Measurements from ENCODE around the gene CEP85L. TPM values are rescaled to one million over a fixed set of nuclear protein-coding genes. Genes with fewer than 3 reads are reported as not detected.

The CEP85L gene
- total RNA-seq, 1 donor from 2014 or later: 21.8 TPM

GRCh38 chr6:118546164-118546879, 105.1 kb downstream of the CEP85L start:
- Mint-ChIP-seq H3K4me1 (no peaks in the 10 kb centered on the region), H3K27me3 (no peaks in the 10 kb centered on the region), H3K27ac (no peak overlapping the region), H3K9me3 (no peaks in the 10 kb centered on the region), H3K36me3 (ENCODE audit: low read depth) (no peaks in the 10 kb centered on the region), H3K4me3 (no peak overlapping the region)
- ATAC-seq (ENCODE audit: low read depth): no peak
- ChIA-PET POLR2A (no interaction called here), CTCF (no interaction called here)
- DNase-seq: no peak
- no peak for TF ChIP-seq CTCF (IDR thresholded peaks at IDR 0.05)
- intact Hi-C loops (cut with micrococcal nuclease): no loop called here

- H3K27ac Mint-ChIP-seq: no peak overlapping the region
- H3K4me3 Mint-ChIP-seq: no peak overlapping the region
- no peaks in the 10 kb centered on the region for H3K9me3 Mint-ChIP-seq
- H3K27me3 Mint-ChIP-seq: no peaks in the 10 kb centered on the region
- ATAC-seq (ENCODE audit: low read depth): no peak
- intact Hi-C loops (cut with micrococcal nuclease): no loop called here
- H3K36me3 Mint-ChIP-seq (ENCODE audit: low read depth): no peaks in the 10 kb centered on the region
- no peak for TF ChIP-seq CTCF (IDR thresholded peaks at IDR 0.05)
- H3K4me1 Mint-ChIP-seq: no peaks in the 10 kb centered on the region
- no peak for DNase-seq
- CTCF ChIA-PET: no interaction called here
- POLR2A ChIA-PET: no interaction called here
Observed at GRCh38 chr6:118544105-118544504, 107.3 kb downstream of the CEP85L start.

GRCh38 chr6:118542184-118542952, 109.0 kb downstream of the CEP85L start:
- Mint-ChIP-seq H3K4me1 (no peaks in the 10 kb centered on the region), H3K4me3 (no peak overlapping the region), H3K27me3 (no peaks in the 10 kb centered on the region), H3K9me3 (no peaks in the 10 kb centered on the region), H3K36me3 (ENCODE audit: low read depth) (no peaks in the 10 kb centered on the region), H3K27ac (no peak overlapping the region)
- ATAC-seq (ENCODE audit: low read depth): no peak
- DNase-seq: no peak
- POLR2A ChIA-PET: interaction anchor here (0.5 kb wide), 1 partner anchor 417 kb away, joined by 12 read pairs; no protein-coding TSS in a partner anchor
- intact Hi-C loops (cut with micrococcal nuclease): no loop called here
- CTCF ChIA-PET: no interaction called here
- TF ChIP-seq CTCF (IDR thresholded peaks at IDR 0.05): no peak

- Mint-ChIP-seq H3K4me3 (no peak overlapping the region), H3K9me3 (no peaks in the 10 kb centered on the region), H3K36me3 (ENCODE audit: low read depth) (peaks cover 3% of the 10 kb centered on the region), H3K27me3 (no peaks in the 10 kb centered on the region), H3K4me1 (peaks cover 4% of the 10 kb centered on the region), H3K27ac (no peak overlapping the region)
- intact Hi-C loops (cut with micrococcal nuclease): no loop called here
- ChIA-PET CTCF (interaction anchor here (0.6 to 0.7 kb wide), 2 partner anchors 28 to 761 kb away, joined by 3 read pairs; no protein-coding TSS in a partner anchor), POLR2A (no interaction called here)
- DNase-seq (no peak), ATAC-seq (ENCODE audit: low read depth) (no peak)
- TF ChIP-seq CTCF (IDR thresholded peaks at IDR 0.05): no peak
Observed at GRCh38 chr6:118537574-118537973, 113.8 kb downstream of the CEP85L start.

- Mint-ChIP-seq H3K4me1 (peaks cover 4% of the 10 kb centered on the region), H3K36me3 (ENCODE audit: low read depth) (peaks cover 3% of the 10 kb centered on the region), H3K27me3 (no peaks in the 10 kb centered on the region), H3K9me3 (no peaks in the 10 kb centered on the region), H3K4me3 (no peak overlapping the region), H3K27ac (no peak overlapping the region)
- no peak for ATAC-seq (ENCODE audit: low read depth)
- intact Hi-C loops (cut with micrococcal nuclease): no loop called here
- no peak for DNase-seq
- ChIA-PET POLR2A (no interaction called here), CTCF (no interaction called here)
- TF ChIP-seq CTCF (IDR thresholded peaks at IDR 0.05): no peak
Observed at GRCh38 chr6:118536478-118536877, 114.9 kb downstream of the CEP85L start.

Data from activated B cell treated with CpG ODN at 0.5 μM for 24 hours (primary cell).